Activated gamma-delta T cell treated with anti-CD3 and anti-CD28 coated beads, Interleukin-2, amount 50 U/mL, for 16 hours (primary cell): ENCODE measurements around the gene CDR2L.

Experiments used
- DNase-seq: peaks from one replicate; pipeline ENCODE4 v3.0.0-alpha.2; 2020; ENCODE audit warnings: low read depth

The CDR2L gene

DNA sequence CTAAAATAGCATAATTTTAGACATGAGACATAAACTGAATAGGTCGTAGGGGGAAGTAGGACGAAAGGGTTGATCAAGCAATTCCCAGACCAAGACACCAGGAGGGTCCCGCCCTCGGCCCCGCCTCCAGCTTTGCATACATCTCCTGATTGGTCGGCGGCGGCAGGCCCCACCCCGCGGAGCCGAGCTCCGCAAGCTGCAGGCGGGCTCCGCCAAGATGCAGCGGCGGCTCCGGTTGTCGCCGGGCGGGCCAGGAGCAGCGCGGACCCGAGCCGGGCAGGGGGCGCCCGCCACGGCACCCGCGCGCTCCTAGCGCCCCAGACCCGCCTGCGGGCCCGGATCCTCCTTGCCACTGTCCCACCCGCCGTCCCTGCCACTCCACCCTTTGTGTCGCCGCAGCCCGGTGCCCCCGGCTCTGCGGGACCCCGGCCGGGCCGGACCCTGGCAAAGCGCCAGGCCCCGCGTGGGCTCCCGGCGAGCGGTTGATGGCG, at the start of gene CDR2L:
TSS of gene CDR2L (plus strand) at position 215 of the 491 bp plus-strand sequence. CDS start 412 bp downstream, outside the sequence.
- DNase-seq = peak; percentile 85

DNA sequence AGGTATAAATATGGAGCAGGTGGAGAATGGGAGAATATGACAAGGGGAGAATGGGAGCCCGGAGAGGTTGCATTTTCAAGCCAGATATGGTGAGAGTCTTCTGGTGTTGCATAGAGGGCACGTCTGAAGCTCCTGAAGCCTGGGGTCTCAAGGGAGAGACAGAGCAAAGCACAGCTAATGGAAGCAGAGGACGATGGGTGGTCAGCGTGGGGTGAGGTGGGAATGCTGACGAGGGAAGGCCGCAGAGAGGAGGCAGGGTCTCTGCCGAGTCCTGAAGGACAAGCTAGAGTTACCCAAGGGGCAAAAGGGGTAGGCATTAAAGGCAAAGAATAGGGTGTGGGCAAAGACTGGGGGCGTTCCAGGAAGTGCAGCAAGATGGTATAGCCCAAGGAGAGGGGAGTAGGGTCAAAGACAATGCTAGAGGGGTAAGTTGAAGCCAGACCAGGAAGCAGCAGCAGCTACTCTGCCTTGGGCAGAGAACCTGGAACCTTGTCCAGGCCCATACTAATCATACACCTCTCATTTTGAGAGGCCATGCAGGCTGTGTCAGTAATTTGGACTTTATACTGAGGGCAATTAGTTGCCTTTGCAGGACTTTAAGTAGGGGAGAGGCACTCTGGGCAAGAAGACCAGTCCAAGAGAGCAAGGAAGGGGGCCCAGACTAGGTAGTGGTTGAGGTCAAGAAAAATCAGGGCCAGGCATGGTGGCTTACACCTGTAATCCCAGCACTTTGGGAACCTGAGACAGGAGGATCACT, 49.1 kb upstream of the CDR2L start:
- no peak for DNase-seq

DNA sequence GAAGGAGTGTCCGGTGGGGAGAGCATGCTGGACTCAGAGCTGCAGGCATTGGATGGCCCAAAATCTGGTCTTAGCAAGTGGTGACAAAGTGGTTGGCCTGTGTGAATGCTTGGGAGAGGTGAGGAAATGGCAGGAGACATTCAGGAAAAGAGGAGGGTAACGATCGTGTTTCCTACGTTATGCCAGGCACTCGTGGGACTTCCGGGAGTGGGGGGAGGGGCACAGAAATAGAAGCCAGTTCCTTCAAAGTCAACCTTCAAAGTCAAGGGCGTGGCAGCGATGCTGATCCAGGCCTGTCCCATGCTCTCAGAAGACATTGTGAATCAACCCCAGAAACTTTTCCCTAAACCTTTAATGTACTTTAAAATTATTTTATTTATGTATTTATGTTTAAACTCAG, 47.9 kb upstream of the CDR2L start:
- DNase-seq = no peak

DNA sequence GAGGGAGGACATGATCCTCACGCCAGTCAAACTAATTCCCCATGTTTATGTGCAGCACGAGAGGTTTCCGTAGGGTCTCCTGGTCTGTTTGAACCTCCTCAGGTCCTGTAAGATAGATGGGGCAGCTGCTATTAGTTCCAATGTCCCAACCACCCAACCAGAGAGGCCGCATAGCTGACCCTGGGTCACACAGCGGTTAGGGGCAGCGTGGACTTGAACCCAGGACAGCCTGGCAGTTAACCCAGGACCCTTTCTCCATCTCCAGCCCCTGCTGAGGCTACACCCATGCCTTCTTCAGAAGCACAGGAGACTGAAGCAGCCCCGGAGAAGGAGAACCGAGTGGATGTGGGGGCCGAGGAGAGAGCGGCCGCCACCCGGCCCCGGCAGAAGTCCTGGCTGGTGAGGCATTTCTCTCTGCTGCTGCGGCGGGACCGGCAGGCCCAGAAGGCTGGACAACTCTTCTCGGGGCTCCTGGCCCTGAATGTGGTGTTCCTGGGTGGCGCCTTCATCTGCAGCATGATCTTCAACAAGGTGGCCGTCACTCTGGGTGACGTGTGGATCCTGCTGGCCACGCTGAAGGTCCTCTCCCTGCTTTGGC, 46.2 kb upstream of the CDR2L start:
- no peak for DNase-seq

DNA sequence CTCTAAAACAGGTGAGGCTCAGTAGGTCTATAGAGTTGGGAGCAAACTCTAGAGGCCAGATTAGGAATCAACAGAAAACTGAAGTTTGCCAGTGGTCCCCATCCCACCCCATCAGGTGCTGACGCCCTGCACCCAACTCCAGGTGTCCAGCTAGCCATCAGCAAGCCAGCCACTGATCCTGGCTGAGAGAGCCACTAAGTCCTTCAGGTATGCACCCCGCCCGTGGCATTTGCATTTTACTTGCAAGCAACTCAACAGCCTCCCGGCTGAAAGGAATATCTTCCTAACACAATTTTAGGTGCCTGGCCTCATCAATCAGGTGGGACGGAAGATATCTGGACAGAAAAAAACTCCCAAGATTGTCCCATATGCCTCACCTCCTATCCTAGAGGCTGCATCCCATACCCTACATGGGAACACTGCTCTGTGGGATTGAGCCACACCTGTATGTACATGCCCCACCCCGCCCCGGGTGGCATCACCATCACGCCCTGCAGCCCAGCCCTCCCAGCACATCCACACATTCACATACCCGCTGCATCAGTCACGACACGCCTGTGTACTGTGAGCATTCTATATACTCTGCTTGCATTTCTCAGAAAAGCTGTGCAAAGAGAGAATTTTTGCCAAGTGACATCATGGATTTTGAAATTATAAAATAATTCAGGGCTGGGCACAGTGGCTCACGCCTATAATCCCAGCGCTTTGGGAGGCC, 43.5 kb upstream of the CDR2L start:
- no peak for DNase-seq

DNA sequence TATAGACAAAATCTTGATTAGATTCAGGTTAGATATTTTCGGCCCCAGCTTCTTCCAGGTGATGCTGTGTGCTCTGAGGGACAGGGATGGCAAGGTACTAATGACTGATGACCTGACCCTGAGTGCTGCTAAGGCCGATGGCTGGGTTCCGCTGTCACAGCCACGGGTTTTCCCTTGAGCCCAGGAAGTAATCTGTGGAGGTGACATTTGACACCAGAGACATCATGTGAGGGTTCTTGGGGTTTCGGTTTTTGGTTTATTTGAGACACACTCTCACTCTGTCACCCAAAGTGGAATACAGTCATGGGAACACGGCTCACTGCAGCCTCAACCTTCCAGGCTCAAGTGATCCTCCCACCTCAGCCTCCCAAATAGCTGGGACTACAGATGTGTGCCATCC, 41.9 kb upstream of the CDR2L start:
- no peak for DNase-seq

DNA sequence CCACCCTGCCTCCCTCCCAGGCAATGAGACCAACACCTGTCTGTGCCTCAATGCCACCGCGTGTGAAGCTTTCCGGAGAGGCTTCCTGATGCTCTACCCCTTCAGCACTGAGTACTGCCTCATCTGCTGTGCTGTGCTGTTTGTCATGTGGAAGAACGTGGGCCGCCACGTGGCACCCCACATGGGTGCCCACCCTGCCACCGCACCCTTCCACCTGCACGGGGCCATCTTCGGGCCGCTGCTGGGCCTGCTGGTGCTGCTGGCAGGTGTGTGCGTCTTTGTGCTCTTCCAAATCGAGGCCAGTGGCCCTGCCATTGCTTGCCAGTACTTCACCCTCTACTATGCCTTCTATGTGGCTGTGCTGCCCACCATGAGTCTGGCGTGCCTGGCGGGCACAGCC, 40.8 kb upstream of the CDR2L start:
- DNase-seq = no peak

DNA sequence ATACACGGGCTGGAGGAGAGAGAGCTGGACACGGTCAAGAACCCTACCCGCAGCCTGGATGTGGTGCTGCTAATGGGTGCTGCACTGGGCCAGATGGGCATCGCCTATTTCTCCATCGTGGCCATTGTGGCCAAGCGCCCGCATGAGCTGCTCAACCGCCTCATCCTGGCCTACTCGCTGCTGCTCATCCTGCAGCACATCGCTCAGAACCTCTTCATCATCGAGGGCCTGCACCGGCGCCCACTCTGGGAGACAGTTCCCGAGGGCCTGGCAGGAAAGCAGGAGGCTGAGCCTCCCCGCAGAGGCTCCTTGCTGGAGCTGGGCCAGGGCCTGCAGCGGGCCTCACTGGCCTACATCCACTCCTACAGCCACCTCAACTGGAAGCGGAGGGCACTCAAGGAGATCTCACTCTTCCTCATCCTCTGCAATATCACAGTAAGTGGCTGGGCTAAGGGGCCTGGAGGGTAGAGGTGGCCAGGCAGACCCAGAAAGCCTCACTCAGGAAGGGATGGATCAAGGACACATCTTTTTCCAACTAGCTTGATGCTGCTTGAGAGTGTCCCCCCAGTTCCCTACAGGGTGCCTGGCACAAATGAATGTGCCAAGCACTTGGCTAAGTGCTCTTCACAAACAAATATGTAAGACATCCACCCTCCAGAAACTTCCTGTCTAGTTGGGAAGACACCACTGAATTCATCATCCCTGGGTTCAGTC, 40.2 kb upstream of the CDR2L start:
- DNase-seq = no peak

DNA sequence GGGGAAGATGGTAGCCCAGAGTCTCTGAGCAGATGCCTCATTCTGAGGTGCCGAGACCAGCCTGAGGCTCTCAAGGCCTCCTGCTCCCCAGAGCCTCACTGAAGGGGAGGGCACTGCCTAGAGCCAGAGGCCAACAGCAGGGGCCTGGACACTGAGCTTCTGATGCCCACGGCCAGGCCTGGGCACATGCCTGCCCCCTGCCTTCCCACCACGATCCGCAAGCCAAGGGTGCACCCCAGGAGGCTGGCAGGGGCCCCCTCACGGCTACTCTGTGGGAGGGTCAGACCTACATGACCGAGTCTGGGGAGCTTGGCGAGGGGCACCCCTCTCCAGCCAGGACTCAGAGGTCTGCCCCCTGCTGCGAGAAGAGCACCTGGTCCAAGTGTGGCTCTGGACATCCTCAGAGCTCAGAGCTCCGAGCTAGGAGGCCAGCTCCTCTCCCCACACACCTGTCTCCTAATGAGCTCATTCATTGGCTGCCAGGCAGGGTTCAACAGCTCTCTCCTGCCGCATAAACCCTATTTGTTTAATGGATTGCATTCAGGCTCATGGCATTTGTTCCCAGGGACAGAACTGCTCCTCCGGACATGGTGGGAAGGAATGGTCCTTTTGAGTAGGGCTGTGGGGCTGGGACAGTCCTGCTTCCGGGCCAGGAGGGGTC, 37.8 kb upstream of the CDR2L start:
- no peak for DNase-seq

DNA sequence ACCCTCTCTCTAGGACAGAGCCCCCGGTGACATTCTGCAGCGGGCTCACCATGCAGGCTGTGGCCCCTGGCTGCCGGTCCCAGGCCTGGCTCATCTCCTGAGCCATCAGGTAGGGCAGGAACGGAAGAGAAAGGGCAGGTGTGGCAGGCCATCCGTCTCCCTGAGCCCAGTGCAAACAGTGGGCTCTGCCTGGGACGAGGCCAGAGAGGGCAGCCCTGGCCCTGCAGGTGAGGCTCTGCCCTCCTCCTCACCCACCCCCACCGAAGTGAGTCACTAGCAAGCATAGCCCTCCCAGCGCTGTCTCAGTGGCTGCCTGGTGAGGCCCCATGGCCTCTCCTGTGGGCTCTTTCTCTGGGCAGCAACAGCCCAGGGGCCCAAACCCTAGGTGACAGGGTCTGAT, 37.2 kb upstream of the CDR2L start:
- no peak for DNase-seq

DNA sequence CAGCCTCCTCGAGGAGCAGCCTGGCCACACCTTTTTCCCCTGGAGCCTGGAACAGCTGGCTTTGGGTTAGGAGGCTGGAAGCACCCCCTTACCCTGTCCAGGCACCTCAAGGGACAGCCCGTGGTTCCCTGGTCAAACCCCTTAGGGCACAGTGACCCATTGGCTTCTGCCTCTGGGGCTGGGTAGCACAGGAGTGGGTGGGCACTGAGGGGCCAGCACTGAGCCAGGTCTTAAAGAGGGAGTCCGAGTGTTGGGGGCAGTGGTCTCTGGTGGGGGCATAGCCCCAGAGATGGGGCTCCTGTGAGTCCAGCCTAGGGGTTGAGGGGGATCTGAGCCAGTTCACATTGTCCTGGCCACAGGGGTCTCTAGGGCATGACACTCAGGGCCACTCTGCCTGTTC, 36.4 kb upstream of the CDR2L start:
- no peak for DNase-seq

DNA sequence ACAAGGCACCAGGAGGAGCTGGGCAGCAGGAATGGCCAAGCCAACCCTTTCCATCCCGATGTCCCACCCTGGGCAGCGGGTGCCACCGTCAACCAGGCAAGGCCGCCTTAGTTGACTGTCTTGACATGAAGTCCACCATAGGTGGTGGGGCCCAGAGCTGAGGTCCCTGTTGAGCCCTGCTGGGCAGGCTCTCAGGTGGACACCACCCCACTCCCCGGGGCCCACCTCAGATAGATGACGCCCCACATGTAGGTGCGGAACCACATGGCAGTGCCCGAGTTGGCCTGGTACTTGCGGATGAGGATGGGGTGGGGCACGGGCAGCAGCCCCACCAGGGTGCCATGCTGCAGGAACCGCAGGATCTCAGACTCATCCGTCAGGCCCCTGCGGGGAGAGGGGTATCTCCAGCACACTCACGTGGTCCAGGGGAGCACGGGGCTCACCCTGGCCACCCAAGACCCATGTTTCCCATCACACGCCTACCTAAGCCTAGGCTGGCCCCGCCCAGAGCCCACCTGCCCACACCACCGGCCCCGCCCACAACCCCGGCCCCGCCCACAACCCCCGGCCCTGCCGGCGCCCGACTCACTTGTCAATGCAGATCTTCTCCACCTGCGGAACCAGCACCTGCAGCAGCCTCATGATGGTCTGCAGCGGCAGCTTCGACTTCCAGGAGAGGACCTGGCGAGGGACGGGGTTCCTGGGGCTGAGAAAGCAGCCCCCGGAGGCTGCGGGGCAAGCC, 35.6 kb upstream of the CDR2L start:
- no peak for DNase-seq

DNA sequence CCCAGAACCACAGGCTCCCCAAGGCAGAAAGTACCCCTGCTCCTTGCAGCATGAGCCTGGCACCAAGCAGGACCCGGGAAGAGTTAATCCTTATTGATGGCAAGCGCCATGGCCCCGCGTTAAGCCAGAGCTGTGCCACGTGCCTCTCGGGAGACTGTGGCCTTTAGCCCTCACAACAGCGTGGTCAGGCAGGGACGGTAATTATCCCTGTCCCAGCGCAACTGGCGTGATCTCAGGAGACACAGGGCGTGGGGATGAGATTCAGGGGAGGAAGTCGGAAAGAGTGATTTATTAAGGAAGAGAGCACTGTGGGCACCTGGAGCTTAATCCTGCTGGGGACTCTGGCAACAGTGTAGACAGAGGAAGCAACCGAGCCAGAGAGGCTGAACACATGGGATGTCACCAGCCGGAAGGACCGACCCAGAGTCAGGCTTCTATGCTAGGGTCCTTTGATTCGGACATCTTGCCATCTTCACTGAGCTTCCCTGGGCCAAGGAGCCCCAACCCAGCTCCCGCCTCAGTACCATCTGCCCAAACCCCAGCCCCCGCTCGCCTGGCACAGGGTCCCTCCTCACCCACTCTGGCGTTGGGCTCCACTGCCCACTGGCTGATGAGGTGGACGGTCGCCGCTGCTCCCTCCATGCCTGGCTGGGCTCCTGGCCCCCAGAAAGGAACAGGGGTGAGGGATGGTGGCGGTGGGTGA, 34.9 kb upstream of the CDR2L start:
- DNase-seq = no peak

DNA sequence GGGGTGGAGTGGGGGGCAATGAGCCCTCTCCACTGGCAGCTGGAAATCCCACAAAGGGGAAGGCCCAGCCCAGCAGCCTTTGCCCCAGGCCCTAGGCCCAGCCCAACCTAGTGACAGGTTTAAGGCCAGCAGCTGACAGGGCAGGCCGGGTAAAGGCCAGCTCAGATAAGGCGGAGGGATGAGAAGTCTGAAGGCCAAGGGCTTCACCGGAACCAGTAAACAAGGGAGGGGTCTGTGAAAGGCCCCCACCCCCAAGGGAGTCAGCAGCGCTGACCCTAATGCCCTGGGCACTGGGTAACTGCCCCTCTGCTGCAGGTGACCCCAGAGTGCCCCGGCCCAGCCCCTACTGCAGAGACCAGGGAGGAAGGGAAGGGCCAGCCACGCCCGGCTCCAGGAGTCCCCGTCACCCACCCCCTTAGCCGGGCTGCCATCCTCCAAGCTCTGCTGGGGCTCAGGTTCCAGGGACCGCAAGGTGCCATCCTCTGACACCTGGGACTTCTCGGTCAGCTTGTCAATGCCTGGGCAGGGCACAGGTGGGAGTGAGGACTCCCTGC, 34.2 kb upstream of the CDR2L start:
- no peak for DNase-seq

DNA sequence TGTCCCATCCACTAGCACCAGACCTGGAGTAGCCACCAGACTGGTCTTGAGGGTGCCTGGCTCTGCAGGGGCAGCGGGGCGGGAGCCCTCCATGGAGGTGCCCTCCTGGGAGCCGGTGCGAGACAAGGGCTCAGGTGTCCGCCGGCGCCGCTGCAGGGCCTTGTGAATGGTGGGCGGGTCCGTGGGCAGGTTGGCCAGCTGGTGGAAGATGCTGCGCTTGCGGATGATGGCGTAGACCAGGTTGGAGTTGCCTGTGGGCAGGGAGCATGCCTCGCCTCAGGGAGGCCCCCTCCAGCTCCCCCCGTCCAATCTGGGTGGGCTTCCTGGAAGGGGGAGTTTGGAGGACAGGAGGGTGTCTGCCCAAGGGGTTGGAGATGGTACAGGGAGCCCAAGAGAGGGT, 33.3 kb upstream of the CDR2L start:
- DNase-seq = no peak

DNA sequence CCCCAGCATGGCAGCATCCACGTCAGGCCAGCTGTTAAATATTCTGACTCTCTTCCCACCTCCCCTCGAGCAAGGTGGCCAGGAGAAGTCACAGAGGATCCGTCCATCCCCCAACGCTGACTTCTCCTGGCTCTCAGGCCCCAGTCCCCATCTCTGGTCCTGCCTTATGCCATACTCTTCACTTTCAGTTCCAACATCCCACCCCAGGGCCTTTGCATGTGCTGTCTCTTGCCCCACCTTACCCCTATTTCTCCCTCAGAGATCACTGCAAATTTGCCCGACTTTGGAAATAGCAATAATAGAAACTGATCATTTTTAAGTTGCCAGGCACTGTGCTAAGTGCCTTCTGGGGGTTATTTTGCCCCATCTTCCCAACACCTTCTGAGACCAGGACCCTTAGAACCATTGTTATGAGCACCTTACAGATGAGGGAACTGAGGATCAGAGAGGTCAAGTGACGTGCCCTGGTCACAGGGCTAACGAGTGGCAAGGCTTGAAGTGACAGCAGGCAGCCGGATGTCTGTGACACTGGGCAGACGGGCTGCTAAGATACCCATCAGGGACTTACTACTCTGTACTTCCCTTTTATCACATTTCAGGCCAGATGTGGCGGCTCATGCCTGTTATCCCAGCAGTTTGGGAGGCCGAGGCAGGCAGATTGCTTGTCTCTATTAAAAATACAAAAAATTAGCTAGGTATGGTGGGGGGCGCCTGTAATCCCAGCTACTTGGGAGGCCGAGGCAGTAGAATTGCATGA, 32.6 kb upstream of the CDR2L start:
- no peak for DNase-seq

DNA sequence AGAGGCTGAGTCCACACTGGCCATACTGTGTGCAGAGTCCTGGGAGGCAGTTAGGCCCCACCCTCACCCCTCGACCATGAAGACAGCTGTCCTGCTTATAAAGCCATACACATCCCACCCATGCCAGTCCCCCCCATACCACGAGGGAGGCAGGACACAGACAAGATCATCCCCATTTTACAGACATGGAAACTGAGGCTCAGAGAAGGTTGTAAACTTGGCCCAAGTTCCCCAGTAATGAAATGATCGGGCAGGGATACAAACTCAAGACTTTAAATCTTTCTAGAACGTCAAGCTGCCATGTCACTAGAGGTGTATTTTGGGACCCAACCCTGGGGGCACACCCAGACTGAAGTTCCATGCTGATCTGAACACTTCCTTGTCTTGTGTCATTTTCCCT, 31.3 kb upstream of the CDR2L start:
- no peak for DNase-seq

DNA sequence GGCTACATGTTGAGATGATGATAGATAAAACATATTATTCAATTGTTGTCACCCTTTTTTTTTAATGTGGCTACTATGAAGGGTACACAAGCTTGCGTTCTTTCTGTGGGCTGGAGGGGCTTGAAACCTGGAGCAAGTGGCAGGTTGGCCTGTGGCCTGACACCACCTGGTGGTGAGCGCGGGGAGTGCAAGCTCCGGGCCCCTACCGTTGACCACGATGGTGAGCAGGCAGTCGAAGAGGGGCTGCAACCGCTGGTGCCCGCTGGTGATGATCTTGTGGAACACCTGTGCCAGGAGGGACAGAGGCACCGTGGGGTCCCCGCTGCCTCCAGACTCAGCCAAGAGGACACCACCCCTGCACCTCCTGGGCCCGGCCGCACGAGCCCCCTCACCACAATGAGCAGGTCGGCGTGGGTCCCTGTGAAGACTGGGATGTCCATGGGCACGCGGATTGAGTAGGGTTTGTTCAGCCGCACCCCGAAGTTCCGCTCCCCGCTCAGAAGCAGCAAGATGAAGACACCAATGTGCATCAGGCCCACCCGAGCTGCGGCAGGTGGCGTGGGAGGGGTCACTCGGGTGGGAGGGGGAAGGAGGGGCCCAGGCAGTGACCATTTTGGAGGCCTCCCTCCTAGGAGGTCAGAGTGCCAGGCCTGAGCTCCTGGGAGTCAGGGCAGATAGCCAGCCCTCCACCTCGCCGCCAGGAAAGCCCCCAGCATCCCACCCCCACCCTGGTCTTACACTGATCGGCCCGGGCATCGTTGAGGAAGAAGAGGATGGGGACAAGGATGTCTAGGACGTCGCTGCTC, 29.3 kb upstream of the CDR2L start:
- peak; percentile 71 for DNase-seq
